GM10266 (cell line): Measurements from ENCODE around the gene FAM114A1.

Experiments used
- DNase-seq: peaks from one replicate; pipeline ENCODE4 v3.0.0; 2012; ENCODE audit errors: extremely low spot score
- TF ChIP-seq, protein P1 (sequence below): IDR thresholded peaks from 2 replicates; pipeline ENCODE4 v1.5.1; 2012; ENCODE audit warnings: mild to moderate bottlenecking, low read depth; ENCODE audit not compliant: control insufficient read depth, insufficient read depth; ENCODE audit errors: missing control alignments

FAM114A1 gene

DNA sequence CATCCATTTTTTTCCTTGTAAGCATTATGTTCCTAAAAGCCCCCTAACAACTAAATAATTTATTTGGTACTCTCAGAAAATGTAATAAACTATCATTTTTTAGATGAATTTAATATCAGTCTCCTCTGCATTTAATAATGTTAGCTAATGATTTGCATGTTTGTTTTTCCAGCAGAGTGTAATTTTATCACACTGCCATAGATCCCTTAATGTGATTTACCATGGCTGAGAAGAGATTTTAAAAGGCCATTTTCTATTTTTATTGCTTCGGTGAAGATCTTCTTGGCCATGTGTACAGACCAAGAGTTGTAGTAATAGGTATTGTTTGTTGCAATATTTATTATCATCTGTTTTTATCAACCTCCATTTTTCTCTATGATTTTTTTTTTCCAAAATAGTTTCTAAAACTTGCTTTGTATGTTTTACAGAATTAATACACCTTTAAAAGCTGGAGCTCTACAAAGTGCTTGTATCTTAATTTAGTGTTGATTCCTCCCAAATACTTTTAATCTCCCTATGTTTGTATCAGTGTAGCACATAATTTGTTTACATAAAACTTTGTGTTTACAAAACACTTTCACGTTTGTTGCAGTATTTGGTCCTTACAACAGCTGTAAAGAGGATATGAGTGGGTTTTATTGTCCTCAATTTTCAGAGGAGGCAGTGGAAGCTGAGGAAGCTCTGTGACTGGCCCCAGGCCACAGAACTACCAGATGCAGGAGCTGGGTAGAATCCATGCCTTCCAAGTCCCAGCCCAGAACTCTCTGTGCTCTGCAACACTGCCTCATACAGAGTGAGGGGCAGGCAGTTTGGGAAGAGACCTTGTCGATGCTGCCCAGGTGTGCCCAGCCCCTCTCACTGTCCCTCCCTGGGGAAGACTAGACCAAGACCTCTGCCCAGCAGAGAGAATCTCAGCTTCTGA is 58.1 kb downstream of the FAM114A1 start:
- TF ChIP-seq, protein P1, sequence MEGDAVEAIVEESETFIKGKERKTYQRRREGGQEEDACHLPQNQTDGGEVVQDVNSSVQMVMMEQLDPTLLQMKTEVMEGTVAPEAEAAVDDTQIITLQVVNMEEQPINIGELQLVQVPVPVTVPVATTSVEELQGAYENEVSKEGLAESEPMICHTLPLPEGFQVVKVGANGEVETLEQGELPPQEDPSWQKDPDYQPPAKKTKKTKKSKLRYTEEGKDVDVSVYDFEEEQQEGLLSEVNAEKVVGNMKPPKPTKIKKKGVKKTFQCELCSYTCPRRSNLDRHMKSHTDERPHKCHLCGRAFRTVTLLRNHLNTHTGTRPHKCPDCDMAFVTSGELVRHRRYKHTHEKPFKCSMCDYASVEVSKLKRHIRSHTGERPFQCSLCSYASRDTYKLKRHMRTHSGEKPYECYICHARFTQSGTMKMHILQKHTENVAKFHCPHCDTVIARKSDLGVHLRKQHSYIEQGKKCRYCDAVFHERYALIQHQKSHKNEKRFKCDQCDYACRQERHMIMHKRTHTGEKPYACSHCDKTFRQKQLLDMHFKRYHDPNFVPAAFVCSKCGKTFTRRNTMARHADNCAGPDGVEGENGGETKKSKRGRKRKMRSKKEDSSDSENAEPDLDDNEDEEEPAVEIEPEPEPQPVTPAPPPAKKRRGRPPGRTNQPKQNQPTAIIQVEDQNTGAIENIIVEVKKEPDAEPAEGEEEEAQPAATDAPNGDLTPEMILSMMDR, result no peak
- no peak for DNase-seq

DNA sequence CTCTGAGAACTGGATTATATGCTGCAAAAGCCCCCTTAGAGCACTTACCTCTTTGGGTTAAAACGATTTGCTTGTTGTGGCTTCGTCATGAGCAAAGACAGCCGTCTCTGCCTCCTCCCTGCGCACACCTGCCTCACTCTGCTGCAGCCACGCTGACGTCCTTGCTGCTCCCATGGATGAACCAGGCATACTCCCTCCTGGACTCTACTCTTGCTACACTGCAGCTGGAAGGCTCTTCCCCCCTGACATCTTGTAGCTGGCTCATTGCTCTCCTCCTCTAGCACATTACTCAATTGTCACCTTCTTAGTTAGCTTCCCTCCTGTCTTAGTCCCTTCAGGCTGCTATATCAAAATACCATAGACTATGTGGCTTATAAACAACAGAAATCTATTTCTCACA is 59.3 kb downstream of the FAM114A1 start:
- no peak for DNase-seq
- TF ChIP-seq, protein P1, result no peak

DNA sequence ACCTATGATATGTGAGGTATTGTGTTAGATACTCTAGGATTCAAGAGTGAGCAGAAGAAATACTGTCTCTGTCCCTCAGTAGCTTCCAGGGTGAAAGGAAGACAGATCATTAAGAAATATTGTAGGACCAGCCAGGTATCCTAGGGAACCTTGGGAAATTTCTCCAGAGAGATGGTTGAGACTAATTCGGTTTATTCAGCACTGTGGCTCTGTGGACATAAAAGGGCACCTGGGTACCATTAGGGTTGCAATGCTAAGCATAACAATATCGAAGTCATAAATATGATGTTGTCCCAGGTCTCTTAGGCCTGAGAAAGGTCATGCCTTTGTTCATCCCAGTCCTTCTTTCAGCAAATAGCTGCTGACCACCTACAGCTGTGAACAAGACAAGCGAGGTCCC is 61.0 kb downstream of the FAM114A1 start:
- DNase-seq, result no peak
- TF ChIP-seq, protein P1, result no peak

DNA sequence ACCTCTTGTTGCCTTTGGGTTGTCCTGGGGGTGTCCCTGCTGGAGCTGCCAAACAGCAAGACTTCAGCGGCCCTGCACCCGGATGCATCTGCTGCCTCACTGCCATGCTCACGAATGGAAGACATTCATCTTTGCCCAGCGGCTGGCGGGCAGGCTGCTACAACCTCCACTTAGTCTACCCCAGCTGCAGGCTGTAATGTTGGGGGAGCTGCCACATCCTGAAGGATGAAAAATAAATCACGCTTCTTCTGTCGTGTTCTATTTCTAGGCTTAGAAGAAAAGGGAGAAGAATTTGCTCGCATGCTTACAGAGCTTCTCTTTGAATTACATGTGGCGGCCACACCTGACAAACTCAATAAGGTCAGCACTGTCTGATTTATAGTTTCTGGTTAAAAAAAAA is 61.4 kb downstream of the FAM114A1 start:
- DNase-seq, result no peak
- TF ChIP-seq, protein P1, result no peak

DNA sequence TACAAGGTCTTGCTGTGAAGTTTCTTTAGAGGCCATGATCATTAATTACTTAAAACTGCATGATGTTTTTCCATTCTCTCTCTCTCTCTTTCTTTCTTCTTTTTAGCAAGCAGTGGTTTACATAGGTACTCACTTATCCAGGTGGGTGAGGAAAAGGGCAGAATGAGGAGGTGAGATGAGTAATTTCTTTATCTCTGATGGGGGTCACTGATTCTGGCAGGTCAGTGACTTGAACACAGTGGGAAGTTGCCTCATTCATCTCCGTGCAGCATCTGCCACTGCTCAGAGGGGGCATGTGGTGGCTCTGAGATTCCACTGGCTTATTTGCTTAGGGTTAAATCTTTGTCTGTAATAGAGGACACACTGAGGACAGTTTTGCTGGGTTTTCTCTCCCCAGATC is 62.6 kb downstream of the FAM114A1 start:
- DNase-seq, result no peak
- TF ChIP-seq, protein P1, result no peak

DNA sequence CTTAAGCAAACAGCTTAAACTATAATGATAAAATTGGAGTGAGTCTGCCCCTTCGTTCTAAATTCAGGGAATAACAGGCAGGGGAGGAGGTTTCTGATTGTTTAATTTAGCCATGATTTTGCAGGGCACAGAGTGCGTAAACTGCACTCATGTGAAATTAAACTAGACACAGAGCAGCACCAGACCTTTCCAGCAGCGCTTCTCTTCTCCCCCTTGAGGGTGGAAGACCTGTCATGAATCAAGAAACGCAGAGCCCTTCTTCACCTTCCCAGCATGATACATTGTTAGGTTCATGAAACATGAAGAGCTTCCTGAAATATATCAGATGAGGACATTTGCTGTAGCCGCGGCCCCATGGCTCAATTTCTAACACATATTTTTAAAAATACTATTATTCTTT is 63.1 kb downstream of the FAM114A1 start:
- DNase-seq, result no peak
- TF ChIP-seq, protein P1, result no peak

DNA sequence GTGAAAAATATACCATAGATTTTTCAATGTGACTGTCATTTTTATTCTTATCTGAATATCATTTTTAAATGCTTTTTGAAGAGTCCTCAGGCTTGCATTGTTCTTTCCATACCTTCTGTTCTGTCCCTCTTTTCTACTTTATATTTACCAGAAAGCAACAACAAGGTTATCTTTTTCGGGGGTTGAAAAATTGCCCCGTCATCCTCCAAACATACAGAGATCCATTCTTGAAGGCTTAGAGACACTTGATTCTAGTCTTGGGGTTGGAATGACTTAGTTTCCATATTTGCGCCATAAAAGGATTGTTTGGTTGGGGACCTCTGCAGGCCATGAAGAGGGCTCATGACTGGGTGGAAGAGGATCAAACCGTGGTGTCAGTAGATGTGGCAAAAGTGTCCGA is 63.5 kb downstream of the FAM114A1 start:
- no peak for DNase-seq
- TF ChIP-seq, protein P1, result no peak
